Erythroblast (primary cell): ENCODE data around the gene MGAT4A.

Experiments
- DNase-seq, 2 experiments: peaks; one replicate each; lab custom pipeline; 2025; lab: John Stamatoyannopoulos, UW
- GATA1 ChIP-seq: IDR thresholded peaks from 2 replicates; pipeline ENCODE4 v1.6.1; 2011; ENCODE audit warnings: low read depth, mild to moderate bottlenecking, control low read depth, low read length, moderate library complexity
- POLR2A ChIP-seq: IDR thresholded peaks from 2 replicates; pipeline ENCODE4 v1.6.1; 2011; ENCODE audit warnings: mild to moderate bottlenecking, low read length

Gene MGAT4A

DNA sequence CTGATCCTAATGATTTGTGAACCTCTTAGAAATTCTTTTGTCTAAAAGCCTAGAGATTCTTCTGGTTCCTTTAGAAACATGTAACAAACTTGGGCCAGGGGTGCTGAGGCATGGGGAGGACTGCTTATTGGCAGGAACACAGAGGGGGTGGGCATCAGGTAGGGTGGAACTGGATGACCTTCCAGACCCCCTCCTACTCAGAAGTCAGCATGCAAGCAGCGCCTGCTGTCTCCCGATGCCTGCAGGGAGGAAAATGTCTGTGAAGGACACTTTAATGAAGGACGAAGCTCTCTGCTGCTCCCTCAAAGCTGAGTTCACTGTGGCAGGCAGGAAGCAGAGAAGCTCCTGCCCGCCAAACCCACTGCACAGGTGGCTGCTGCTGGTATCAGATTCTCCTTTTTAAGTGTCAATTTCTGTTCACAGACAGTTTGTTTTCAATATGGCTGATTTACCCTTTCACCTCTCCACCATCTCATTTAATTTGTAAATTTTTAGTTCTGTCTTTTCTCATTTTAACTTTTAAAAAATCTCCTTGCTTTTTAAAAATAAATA lies 142.0 kb downstream of the MGAT4A start:
- TF ChIP-seq GATA1 (no peak), POLR2A (no peak)
- DNase-seq = no peak

DNA sequence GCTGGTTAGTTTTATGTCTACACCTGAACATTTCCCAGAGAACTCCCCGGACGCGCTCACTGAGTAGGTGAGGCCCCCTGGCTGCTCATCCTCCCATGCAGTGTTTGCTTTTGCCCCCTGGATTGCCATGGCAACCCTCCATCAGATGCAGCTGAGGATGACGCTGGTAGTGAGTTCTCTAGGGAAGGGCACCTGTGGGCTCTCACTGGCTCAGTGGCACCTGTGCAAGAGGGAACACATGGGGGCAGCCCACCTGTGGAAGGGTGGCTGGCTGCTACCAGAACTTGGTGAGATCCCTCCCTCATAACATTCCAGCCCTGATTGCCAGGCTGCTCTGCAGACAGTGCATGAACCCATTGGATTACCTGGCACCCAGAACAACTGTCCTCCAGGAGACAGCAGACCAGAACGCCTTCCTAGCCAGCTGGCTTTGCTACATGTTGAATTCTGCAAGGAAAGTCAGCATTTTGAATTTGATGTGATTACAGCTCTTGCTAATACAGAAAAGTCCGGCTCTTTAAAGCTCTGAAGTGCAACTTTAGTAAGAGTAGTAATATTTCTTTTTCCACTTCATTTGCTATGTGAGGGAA lies 144.3 kb downstream of the MGAT4A start:
- DNase-seq = no peak
- TF ChIP-seq POLR2A (no peak), GATA1 (no peak)

DNA sequence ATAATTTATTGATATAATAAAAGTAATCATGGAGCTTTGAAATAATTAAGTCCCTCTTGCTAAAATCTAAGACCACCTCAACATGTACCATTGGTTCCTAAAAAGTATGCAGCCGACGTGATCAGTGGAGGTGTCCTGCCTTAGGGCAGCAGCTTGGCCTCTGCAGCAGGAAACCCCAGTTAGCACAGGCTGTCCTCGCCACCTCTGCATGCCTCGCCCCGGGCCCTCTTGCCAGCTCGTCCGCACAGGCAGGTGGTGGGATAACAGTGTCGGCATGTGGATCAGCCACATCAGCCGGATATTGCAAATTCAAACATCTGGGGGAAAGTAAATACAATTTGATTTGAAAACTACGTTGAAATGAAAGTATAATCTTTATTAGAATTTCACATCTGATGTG lies 145.5 kb downstream of the MGAT4A start:
- DNase-seq = no peak
- no peak for TF ChIP-seq GATA1
- TF ChIP-seq POLR2A = no peak

DNA sequence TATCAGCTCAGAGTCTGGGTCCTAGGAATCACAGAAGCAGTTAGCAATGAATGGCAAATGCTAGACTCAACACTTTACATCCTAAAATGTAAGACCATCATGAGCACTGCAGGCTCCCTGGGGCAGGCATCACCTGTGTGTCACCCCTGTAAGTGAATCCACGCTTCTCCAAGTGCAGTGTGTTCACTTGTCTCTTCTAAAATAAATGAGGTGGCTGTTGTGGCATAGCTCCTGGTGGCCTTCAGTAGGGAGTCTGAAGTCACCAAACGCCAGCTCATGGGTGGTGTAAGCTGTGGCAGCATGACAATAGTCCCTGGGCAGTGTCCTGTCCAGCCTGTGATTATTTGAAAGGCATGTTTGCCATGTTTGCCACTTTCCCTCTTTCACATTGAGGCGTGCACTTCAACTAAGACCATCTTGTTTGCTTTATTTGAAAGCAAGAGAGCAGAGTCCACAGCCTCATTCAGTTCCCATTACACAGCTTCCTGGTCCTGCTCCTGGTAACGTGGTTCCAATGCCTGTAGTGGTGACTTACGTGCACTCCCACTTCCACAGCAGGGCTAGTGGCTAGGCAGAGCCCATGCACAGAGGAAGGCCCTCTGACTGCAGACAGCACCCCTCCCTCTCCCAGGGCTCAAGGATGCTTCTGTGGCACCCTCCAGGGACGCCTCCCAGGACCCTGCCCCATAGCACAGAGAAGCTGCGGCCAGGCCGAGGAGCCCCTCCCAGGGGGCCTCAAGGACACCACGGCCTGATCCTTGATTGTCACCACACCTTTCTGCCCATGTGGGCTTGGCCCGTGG lies 146.9 kb downstream of the MGAT4A start:
- TF ChIP-seq GATA1 (no peak), POLR2A (no peak)
- no peak for DNase-seq

DNA sequence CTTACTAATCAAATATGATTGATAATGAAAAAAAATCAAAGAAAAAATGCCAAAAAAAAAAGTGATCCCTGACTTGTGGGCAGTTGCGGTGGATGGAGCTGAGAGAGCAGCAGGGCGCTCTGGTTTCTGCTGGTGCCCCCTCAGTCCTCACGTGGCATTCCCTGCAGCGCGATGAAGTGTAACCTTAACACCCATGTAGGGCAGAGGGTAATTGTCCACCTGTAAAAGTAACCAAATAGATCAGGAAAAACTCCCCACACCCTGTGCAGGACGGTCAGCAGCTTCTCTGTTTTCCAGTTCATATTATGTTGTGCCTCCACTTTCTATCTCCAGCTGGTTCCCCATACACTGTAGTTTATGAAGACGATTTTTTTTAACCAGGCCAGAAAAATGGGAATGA lies 147.7 kb downstream of the MGAT4A start:
- no peak for DNase-seq
- TF ChIP-seq POLR2A (no peak), GATA1 (no peak)

DNA sequence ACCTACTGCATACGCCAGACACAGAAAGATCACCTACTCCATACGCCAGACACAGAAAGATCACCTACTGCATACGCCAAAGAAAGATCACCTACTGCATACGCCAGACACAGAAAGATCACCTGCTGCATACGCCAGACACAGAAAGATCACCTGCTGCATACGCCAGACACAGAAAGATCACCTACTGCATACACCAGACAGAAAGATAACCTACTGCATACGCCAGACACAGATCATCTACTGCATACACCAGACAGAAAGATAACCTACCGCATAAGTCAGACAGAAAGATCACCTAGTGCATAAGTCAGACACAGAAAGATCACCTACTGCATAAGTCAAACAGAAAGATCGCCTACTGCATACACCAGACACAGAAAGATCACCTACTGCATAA lies 148.4 kb downstream of the MGAT4A start:
- TF ChIP-seq POLR2A (no peak), GATA1 (no peak)
- no peak for DNase-seq

DNA sequence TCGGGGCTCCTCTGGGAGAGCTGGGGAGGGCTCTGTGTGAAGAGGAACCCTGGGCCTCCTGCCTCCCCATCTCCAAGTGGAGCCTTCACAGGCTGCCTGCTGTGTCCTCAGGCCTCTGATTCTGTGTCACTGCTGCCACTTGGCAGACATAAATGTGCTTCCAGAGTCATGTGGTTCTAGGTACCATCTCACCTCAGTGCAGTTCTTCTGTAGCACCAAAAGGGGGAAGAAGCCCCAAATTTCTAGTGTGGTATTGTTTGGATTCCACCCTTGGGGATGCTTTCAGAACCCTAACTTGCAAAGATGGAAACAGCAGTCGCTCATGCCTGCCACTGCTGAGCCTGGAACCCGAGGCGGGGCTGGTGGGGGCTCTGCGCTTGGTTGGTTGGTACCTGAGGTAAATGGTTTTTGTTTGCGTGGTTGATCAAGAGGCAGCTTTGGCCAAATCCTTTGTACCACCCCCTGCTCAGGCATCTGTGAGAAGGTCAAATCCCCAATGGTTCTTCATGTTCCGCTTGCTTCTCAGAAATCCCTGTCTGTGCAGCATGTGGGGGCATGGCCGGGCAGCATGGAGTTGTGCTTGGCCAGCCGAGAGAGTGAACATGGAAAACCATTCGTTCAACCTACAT lies 150.2 kb downstream of the MGAT4A start:
- DNase-seq = no peak
- no peak for TF ChIP-seq GATA1
- TF ChIP-seq POLR2A = no peak

DNA sequence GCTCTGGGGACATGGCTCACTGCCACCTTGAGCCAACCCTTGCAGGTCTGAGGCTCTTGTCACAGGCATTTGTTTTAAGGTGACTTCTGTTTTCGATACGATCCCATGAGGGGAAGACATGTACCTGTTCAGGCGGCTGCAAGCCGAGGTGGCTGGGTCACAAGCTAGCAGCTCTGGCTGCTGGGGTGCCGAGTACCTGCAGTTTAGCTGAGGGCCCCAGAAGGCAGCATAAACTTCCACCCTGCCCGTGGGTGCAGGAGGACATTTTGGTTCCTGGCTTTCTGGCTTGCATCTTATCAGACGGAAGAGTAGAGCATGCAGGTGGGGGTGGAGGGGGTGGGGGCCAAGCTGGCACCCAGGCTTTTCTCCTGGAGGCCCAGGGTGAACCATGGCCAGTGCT lies 151.0 kb downstream of the MGAT4A start:
- TF ChIP-seq POLR2A = no peak
- no peak for DNase-seq

DNA sequence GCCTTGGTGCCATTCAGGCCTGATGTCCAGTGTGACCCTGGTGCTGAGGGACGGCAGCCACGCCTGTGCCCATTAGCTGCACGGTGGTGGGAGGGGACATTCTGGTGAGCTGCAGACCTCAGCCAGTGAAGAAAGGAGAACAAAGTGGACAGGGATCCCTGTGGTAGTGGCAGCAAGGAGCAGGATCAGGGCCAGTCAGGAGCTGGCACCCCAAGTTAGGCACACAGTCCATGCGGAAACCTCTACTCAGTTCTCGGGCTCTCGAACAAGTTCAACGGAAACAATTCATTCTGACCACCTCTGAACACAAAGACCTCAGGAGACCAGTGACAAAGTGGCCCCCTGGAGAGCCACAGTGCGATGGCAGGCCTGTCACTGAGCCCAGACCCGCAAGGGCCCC lies 152.7 kb downstream of the MGAT4A start:
- no peak for DNase-seq
- TF ChIP-seq POLR2A (no peak), GATA1 (no peak)

DNA sequence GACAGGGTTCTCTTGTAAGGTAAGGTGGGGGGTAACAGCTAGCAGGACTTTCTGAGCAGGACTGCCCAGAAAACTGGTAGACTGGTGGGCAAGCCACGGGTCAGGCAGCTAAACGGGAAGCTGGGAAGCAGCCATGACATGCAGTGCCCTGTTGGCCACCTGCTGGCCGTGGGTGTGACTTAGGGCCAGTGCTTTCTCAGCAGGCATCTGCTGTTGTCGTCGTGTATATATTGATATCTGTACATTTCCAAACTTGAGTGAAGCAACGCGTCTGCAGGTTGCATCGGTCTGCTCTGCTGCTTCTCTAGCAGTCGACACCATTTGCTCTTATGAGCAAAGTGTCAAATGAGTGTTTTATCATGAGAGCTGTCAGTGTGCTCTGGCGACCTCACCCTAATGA lies 153.6 kb downstream of the MGAT4A start:
- DNase-seq = no peak
- TF ChIP-seq POLR2A (no peak), GATA1 (no peak)

DNA sequence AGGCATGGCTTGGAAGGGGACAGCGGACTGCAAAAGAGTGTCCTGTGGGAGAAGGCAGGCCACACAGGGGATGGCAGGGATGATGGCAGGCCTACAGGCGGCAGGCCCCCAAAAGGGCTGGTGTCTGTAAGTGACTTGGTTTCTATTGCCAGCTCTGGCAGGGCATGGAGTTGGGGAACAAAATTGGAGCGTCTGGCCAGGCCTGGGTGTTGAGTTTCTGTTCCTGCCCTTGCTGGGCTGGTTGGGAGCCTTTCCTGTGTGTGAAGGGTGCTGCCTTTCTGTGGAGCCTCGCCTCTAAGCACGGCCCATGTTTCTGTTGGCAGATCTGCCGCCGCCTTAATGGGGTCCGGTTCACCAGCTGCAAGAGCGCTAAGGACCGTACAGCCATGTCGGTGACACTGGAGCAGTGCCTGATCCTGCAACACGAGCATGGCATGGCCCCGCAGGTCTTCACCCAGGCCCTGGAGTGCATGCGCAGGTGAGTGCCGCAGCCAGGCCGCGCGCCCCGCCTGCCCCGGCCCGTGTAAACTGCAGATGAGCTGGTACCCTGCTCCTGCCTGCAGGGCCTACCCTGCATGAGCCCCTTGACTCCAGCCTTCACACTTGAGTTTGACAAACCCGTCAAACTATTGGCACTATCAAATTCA lies 154.1 kb downstream of the MGAT4A start:
- no peak for DNase-seq
- TF ChIP-seq POLR2A = no peak
- no peak for TF ChIP-seq GATA1

DNA sequence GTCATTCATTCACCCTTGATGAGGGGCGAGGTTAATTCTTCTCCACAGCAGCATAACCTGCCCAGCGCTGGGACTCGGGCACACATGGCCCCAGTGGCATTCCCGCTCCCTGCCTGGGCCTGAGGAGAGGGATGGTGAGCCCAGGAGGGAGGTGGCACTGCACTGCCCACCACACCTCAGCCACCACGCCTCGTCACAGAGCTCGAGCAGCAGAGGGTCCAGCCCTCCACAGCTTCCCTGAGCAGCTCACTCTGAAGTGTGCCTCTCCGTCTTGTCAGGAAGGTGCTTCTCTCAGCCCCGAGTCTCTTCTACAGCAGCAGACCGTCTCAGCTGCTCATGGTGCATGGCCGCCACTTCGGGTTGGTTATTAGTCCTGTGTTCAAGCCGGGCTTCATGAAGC lies 157.5 kb downstream of the MGAT4A start:
- TF ChIP-seq POLR2A = no peak
- no peak for TF ChIP-seq GATA1
- no peak for DNase-seq

DNA sequence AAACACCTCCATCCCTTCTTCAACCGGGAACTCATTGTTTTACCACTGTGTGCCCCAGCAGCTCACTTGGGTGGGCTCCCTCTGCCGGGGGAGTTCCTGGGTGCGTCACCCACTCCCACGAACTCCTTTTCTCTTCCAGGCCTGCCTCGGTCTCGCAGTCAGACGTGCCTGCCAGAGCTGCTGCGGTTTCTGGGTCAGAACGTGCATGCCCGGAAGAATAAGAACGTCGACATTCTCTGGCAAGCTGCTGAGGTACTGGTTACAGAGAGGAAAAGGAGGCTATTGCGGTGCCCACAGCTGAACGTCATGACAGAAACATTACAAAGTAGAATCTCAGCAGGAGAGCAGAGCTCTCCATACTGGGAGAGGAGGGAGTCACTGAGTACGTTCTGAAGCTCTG lies 158.3 kb downstream of the MGAT4A start:
- no peak for TF ChIP-seq POLR2A
- TF ChIP-seq GATA1 = no peak
- no peak for DNase-seq

DNA sequence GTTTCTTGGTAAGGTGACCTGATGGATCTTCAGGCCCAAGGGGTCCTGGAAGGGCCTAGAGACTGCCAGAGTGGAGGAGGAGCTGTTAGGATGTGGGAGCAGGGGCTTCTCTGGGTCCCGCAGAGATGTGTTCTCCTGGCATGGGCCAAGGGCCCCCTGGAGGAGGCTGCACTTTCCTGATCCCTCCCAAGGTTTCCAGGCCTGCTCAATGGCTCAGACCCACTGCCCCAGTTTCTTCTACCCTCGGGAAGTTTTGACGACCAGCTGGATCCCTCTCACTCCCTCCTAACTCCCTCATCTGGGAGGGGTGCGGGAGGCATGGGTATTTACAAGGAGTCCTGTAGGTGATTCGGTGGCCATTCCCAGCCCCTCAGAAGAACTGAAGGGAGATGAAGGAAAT lies 158.7 kb downstream of the MGAT4A start:
- TF ChIP-seq POLR2A (no peak), GATA1 (no peak)

More for the DNA sequence above, 158.7 kb downstream of the MGAT4A start:
- DNase-seq = no peak
